CD8-positive, alpha-beta memory T cell (primary cell): ENCODE results near the gene PADI1. TPM values are rescaled to one million over a fixed set of nuclear protein-coding genes. Genes with fewer than 3 reads are reported as not detected.
A peak's percentile ranks its signal among the peaks of the same experiment; 100 is the strongest.

Source experiments
- CTCF ChIA-PET: fragments of 350-600 bp; sonication (Branson Sonifier 250); formaldehyde crosslinking; loops from one replicate; lab custom pipeline; 2021; ENCODE audit warnings: antibody characterized with exemption; lab: Charles Lee
- POLR2A ChIA-PET: fragments of 350-600 bp; sonication (Branson Sonifier 250); formaldehyde crosslinking; loops from one replicate; lab custom pipeline; 2021; ENCODE audit warnings: antibody characterized with exemption; lab: Charles Lee
- DNase-seq, 5 donors: peaks; one replicate each; pipeline versions ENCODE4 v3.0.0 to v3.0.0-alpha.2; 2020 to 2022; ENCODE audit warnings: mixed read lengths in 1 of 5
- H3K27ac ChIP-seq: one replicate; pipeline ENCODE4 v1.7.0; 2013; ENCODE audit warnings: low read depth, mild to moderate bottlenecking, low read length, moderate library complexity
- H3K27me3 ChIP-seq: 2 replicates; pipeline ENCODE4 v1.7.0; 2013; ENCODE audit warnings: low read length, mild to moderate bottlenecking; ENCODE audit not compliant: insufficient read depth, poor library complexity, severe bottlenecking
- H3K36me3 ChIP-seq: 2 replicates; pipeline ENCODE4 v1.7.0; 2013; ENCODE audit warnings: mild to moderate bottlenecking, low read length, moderate library complexity; ENCODE audit not compliant: insufficient read depth
- H3K4me1 ChIP-seq: 2 replicates; pipeline ENCODE4 v1.7.0; 2013; ENCODE audit warnings: mild to moderate bottlenecking, low read length, moderate library complexity; ENCODE audit not compliant: insufficient read depth
- H3K4me3 ChIP-seq: 2 replicates; pipeline ENCODE4 v1.7.0; 2013; ENCODE audit warnings: mild to moderate bottlenecking, low read length
- H3K9me3 ChIP-seq: 2 replicates; pipeline ENCODE4 v1.7.0; 2013; ENCODE audit warnings: mild to moderate bottlenecking, low read length
- H3K27ac Mint-ChIP-seq, 8 donors: one replicate each; pipeline ENCODE4 v1.8.0; 2020 to 2021; ENCODE audit warnings: mixed read lengths in 8 of 8, mild to moderate bottlenecking in 6 of 8, inconsistent platforms in 3 of 8, moderate library complexity in 3 of 8
- H3K27me3 Mint-ChIP-seq, 2 donors: one replicate each; pipeline ENCODE4 v1.8.0; 2020 to 2021; ENCODE audit warnings: mixed read lengths in 2 of 2, mild to moderate bottlenecking in 1 of 2, moderate library complexity in 1 of 2
- H3K36me3 Mint-ChIP-seq, 3 donors: one replicate each; pipeline ENCODE4 v1.8.0; 2020 to 2021; ENCODE audit warnings: mixed read lengths in 3 of 3, inconsistent platforms in 1 of 3, mild to moderate bottlenecking in 1 of 3
- H3K4me1 Mint-ChIP-seq, 3 donors: one replicate each; pipeline ENCODE4 v1.8.0; 2020 to 2021; ENCODE audit warnings: mixed read lengths in 3 of 3, inconsistent platforms in 1 of 3, mild to moderate bottlenecking in 1 of 3
- H3K4me3 Mint-ChIP-seq, 7 donors: one replicate each; pipeline ENCODE4 v1.8.0; 2020 to 2021; ENCODE audit warnings: mixed read lengths in 7 of 7, mild to moderate bottlenecking in 6 of 7, moderate library complexity in 4 of 7, inconsistent platforms in 2 of 7
- H3K9me3 Mint-ChIP-seq, 5 donors: one replicate each; pipeline ENCODE4 v1.8.0; 2020 to 2022; ENCODE audit warnings: mixed read lengths in 5 of 5, mild to moderate bottlenecking in 3 of 5, moderate library complexity in 2 of 5, inconsistent platforms in 1 of 5
- polyA plus RNA-seq: library from polyadenylated mRNA; unstranded; fragments of 300-500 nt; fragmentation: Illumina TruSeq; gene quantifications from one replicate; pipeline ENCODE4 v1.2.3, GENCODE V29; 2021
- total RNA-seq, 2 experiments: library from RNA; stranded (reverse); gene quantifications; one replicate each; pipeline ENCODE4 v1.2.3, GENCODE V29; 2021

PADI1 gene
- total and polyA plus RNA-seq, 3 experiments from 2014 or later = not detected

- Histone ChIP-seq H3K4me3 (no peak overlapping the region), H3K27me3 (no peaks in the 10 kb centered on the region), H3K9me3 (no peaks in the 10 kb centered on the region), H3K4me1 (no peaks in the 10 kb centered on the region), H3K36me3 (no peaks in the 10 kb centered on the region), H3K27ac (no peak overlapping the region)
- Mint-ChIP-seq H3K9me3 (no peaks in the 10 kb centered on the region), H3K27me3 (peaks cover 6 to 43% of the 10 kb centered on the region in 2 donors), H3K27ac (no peak overlapping the region), H3K4me3 (no peak overlapping the region), H3K4me1 (no peaks in the 10 kb centered on the region), H3K36me3 (no peaks in the 10 kb centered on the region)
- no peak for DNase-seq
- ChIA-PET POLR2A (no interaction called here), CTCF (no interaction called here)
Observed at GRCh38 chr1:17289721-17290120, 84.8 kb downstream of the PADI1 start.

GRCh38 chr1:17290553-17290952 is 85.6 kb downstream of the PADI1 start:
- POLR2A ChIA-PET = no interaction called here
- H3K27ac Mint-ChIP-seq = no peak overlapping the region
- no peaks in the 10 kb centered on the region for H3K36me3 Mint-ChIP-seq
- no peaks in the 10 kb centered on the region for H3K36me3 ChIP-seq
- H3K4me3 Mint-ChIP-seq = no peak overlapping the region
- H3K4me1 Mint-ChIP-seq = no peaks in the 10 kb centered on the region
- H3K27ac ChIP-seq = no peak overlapping the region
- H3K9me3 ChIP-seq = no peaks in the 10 kb centered on the region
- no peak for DNase-seq
- CTCF ChIA-PET = no interaction called here
- H3K27me3 Mint-ChIP-seq = peaks cover 6 to 42% of the 10 kb centered on the region in 2 donors
- H3K9me3 Mint-ChIP-seq = no peaks in the 10 kb centered on the region
- H3K4me1 ChIP-seq = no peaks in the 10 kb centered on the region
- H3K4me3 ChIP-seq = no peak overlapping the region
- H3K27me3 ChIP-seq = no peaks in the 10 kb centered on the region

GRCh38 chr1:17292299-17293160 is 87.6 kb downstream of the PADI1 start:
- Histone ChIP-seq H3K4me1 (no peaks in the 10 kb centered on the region), H3K27ac (no peak overlapping the region), H3K9me3 (no peaks in the 10 kb centered on the region), H3K27me3 (no peaks in the 10 kb centered on the region), H3K36me3 (no peaks in the 10 kb centered on the region), H3K4me3 (no peak overlapping the region)
- no peak overlapping the region for H3K27ac Mint-ChIP-seq
- H3K9me3 Mint-ChIP-seq = peaks cover 0 to 1% (median 0%) of the 10 kb centered on the region in 5 donors
- CTCF ChIA-PET = no interaction called here
- H3K27me3 Mint-ChIP-seq = peaks cover 6 to 54% of the 10 kb centered on the region in 2 donors
- H3K4me3 Mint-ChIP-seq = peak overlapping the region in 1 of 7 donors; percentile 59
- no peak for DNase-seq
- H3K36me3 Mint-ChIP-seq = no peaks in the 10 kb centered on the region
- H3K4me1 Mint-ChIP-seq = no peaks in the 10 kb centered on the region
- POLR2A ChIA-PET = no interaction called here

GRCh38 chr1:17293681-17294425 is 88.9 kb downstream of the PADI1 start:
- Mint-ChIP-seq H3K9me3 (peaks cover 0 to 2% (median 1%) of the 10 kb centered on the region in 5 donors), H3K36me3 (no peaks in the 10 kb centered on the region), H3K27ac (no peak overlapping the region), H3K27me3 (peaks cover 6 to 60% of the 10 kb centered on the region in 2 donors), H3K4me1 (no peaks in the 10 kb centered on the region), H3K4me3 (no peak overlapping the region)
- H3K27me3 ChIP-seq = no peaks in the 10 kb centered on the region
- no peaks in the 10 kb centered on the region for H3K9me3 ChIP-seq
- DNase-seq = no peak
- H3K27ac ChIP-seq = no peak overlapping the region
- POLR2A ChIA-PET = no interaction called here
- no peaks in the 10 kb centered on the region for H3K36me3 ChIP-seq
- no peak overlapping the region for H3K4me3 ChIP-seq
- no peaks in the 10 kb centered on the region for H3K4me1 ChIP-seq
- CTCF ChIA-PET = no interaction called here

GRCh38 chr1:17295292-17295691 is 90.4 kb downstream of the PADI1 start:
- Histone ChIP-seq H3K4me1 (no peaks in the 10 kb centered on the region), H3K4me3 (no peak overlapping the region), H3K27ac (no peak overlapping the region), H3K27me3 (no peaks in the 10 kb centered on the region), H3K36me3 (no peaks in the 10 kb centered on the region), H3K9me3 (no peaks in the 10 kb centered on the region)
- Mint-ChIP-seq H3K36me3 (no peaks in the 10 kb centered on the region), H3K4me3 (no peak overlapping the region), H3K4me1 (no peaks in the 10 kb centered on the region), H3K27ac (no peak overlapping the region), H3K27me3 (peaks cover 4 to 56% of the 10 kb centered on the region in 2 donors), H3K9me3 (peaks cover 0 to 6% (median 1%) of the 10 kb centered on the region in 5 donors)
- ChIA-PET POLR2A (no interaction called here), CTCF (no interaction called here)
- no peak for DNase-seq

Other genes with a start within 250 kb of the PADI1 start
- gene MFAP2, start 224.5 kb upstream of the PADI1 start, total RNA-seq = not detected
- gene MFAP2, start 224.5 kb upstream of the PADI1 start, polyA plus RNA-seq = 0.39 TPM
- gene ATP13A2, start 193.2 kb upstream of the PADI1 start, total RNA-seq = 10 to 100 TPM; 43.8 to 44.0 TPM
- gene ATP13A2, start 193.2 kb upstream of the PADI1 start, polyA plus RNA-seq = 61.3 TPM
- 100 to 1,000 TPM; 147 to 150 TPM for gene SDHB, start 151.1 kb upstream of the PADI1 start, total RNA-seq
- 156 TPM for gene SDHB, start 151.1 kb upstream of the PADI1 start, polyA plus RNA-seq
- gene PADI2, start 85.7 kb upstream of the PADI1 start, total RNA-seq = not detected
- gene PADI2, start 85.7 kb upstream of the PADI1 start, polyA plus RNA-seq = not detected
- not detected for gene PADI3, start 44.0 kb downstream of the PADI1 start, total RNA-seq
- not detected for gene PADI3, start 44.0 kb downstream of the PADI1 start, polyA plus RNA-seq
- gene PADI4, start 103.1 kb downstream of the PADI1 start, total RNA-seq = under 1 TPM; 0.26 to 0.27 TPM
- gene PADI4, start 103.1 kb downstream of the PADI1 start, polyA plus RNA-seq = 2.0 TPM
- gene PADI6, start 167.1 kb downstream of the PADI1 start, total RNA-seq = not detected
- not detected for gene PADI6, start 167.1 kb downstream of the PADI1 start, polyA plus RNA-seq
- gene RCC2, start 234.5 kb downstream of the PADI1 start, total RNA-seq = 100 to 1,000 TPM; 156 TPM
- gene RCC2, start 234.5 kb downstream of the PADI1 start, polyA plus RNA-seq = 27.5 TPM